Measurements from ENCODE around the gene GAK.

- TF ChIP-seq POLR2A (IDR thresholded peaks at IDR 0.05) = no peak
- TF ChIP-seq, protein P1, sequence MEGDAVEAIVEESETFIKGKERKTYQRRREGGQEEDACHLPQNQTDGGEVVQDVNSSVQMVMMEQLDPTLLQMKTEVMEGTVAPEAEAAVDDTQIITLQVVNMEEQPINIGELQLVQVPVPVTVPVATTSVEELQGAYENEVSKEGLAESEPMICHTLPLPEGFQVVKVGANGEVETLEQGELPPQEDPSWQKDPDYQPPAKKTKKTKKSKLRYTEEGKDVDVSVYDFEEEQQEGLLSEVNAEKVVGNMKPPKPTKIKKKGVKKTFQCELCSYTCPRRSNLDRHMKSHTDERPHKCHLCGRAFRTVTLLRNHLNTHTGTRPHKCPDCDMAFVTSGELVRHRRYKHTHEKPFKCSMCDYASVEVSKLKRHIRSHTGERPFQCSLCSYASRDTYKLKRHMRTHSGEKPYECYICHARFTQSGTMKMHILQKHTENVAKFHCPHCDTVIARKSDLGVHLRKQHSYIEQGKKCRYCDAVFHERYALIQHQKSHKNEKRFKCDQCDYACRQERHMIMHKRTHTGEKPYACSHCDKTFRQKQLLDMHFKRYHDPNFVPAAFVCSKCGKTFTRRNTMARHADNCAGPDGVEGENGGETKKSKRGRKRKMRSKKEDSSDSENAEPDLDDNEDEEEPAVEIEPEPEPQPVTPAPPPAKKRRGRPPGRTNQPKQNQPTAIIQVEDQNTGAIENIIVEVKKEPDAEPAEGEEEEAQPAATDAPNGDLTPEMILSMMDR (IDR thresholded peaks at IDR 0.05) = no peak
Observed at GRCh38 chr4:874056-874455, 58.1 kb downstream of the GAK start.
